ENCODE measurements around the gene IMMP2L.

DNA sequence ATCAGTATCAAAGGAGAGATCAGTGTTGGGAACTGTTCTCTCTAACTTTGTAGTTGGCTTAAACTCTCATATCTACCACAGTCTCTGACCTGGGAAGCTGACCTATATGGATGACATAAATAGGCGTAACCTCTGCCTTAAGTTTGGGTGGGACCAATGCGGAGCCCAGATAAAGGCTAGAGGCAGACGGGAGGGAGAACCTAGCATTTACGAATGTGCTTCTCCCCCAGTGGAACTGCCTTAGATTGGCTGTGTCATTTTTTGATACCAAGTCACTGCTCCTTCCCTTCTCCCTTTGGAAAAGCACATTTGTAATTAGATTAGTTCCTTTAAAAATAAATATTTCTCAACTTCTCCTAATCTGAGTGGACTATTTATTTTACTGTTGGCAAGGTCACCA is 495.0 kb downstream of the IMMP2L start:
- TF ChIP-seq, protein P1, sequence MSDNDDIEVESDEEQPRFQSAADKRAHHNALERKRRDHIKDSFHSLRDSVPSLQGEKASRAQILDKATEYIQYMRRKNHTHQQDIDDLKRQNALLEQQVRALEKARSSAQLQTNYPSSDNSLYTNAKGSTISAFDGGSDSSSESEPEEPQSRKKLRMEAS (IDR thresholded peaks at IDR 0.05; ENCODE audit: low read depth) = no peak
- no peak for TF ChIP-seq GABPA (IDR thresholded peaks at IDR 0.05; ENCODE audit: low read depth)
- no peak for TF ChIP-seq SMC3 (IDR thresholded peaks at IDR 0.05; ENCODE audit: low read depth, low read length)
- no peak for TF ChIP-seq POLR2AphosphoS5 (IDR thresholded peaks at IDR 0.05; ENCODE audit: low read depth, low read length)
- TF ChIP-seq, protein P2, sequence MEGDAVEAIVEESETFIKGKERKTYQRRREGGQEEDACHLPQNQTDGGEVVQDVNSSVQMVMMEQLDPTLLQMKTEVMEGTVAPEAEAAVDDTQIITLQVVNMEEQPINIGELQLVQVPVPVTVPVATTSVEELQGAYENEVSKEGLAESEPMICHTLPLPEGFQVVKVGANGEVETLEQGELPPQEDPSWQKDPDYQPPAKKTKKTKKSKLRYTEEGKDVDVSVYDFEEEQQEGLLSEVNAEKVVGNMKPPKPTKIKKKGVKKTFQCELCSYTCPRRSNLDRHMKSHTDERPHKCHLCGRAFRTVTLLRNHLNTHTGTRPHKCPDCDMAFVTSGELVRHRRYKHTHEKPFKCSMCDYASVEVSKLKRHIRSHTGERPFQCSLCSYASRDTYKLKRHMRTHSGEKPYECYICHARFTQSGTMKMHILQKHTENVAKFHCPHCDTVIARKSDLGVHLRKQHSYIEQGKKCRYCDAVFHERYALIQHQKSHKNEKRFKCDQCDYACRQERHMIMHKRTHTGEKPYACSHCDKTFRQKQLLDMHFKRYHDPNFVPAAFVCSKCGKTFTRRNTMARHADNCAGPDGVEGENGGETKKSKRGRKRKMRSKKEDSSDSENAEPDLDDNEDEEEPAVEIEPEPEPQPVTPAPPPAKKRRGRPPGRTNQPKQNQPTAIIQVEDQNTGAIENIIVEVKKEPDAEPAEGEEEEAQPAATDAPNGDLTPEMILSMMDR (IDR thresholded peaks at IDR 0.05) = no peak
- TF ChIP-seq FOXM1 (IDR thresholded peaks at IDR 0.05; ENCODE audit: low read depth) = no peak
- TF ChIP-seq, protein P3, sequence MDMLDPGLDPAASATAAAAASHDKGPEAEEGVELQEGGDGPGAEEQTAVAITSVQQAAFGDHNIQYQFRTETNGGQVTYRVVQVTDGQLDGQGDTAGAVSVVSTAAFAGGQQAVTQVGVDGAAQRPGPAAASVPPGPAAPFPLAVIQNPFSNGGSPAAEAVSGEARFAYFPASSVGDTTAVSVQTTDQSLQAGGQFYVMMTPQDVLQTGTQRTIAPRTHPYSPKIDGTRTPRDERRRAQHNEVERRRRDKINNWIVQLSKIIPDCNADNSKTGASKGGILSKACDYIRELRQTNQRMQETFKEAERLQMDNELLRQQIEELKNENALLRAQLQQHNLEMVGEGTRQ (IDR thresholded peaks at IDR 0.05; ENCODE audit: borderline replicate concordance, low read depth, low read length) = no peak
- no peak for TF ChIP-seq TAF1 (IDR thresholded peaks at IDR 0.05; ENCODE audit: borderline replicate concordance, low read depth, low read length)
- TF ChIP-seq ELF1 (IDR thresholded peaks at IDR 0.05) = no peak
- no peak for TF ChIP-seq RCOR1 (IDR thresholded peaks at IDR 0.05; ENCODE audit: low read length)
- no peak for TF ChIP-seq NFIC (IDR thresholded peaks at IDR 0.05; ENCODE audit: borderline replicate concordance)
- TF ChIP-seq, protein P4, sequence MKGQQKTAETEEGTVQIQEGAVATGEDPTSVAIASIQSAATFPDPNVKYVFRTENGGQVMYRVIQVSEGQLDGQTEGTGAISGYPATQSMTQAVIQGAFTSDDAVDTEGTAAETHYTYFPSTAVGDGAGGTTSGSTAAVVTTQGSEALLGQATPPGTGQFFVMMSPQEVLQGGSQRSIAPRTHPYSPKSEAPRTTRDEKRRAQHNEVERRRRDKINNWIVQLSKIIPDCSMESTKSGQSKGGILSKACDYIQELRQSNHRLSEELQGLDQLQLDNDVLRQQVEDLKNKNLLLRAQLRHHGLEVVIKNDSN (IDR thresholded peaks at IDR 0.05; ENCODE audit: borderline replicate concordance, low read depth) = no peak

Measured in SK-N-SH (cell line).